Cardiac septum (tissue), 1 donor: ENCODE measurements around the gene DDX10. TPM values are rescaled to one million over a fixed set of nuclear protein-coding genes. Genes with fewer than 3 reads are reported as not detected.
"Not testable (repeated sequence)": the region's sequence is repeated elsewhere in the genome, so short reads cannot be mapped to it uniquely, and the experiment has no call there.

ENCODE experiments used
- DNase-seq: peaks from one replicate; pipeline ENCODE4 v3.0.0-alpha.2; 2020; ENCODE audit warnings: low spot score
- intact Hi-C: fragments of 100-400 bp; cut with DNase I; formaldehyde crosslinking; loops from one replicate; pipeline ENCODE4 v1.14.0; 2022
- total RNA-seq: library from RNA; stranded (reverse); fragmentation: NEBNext Ultra II Directional; extraction: Animal tissue kit (Norgen Biotek cat#: 25700); gene quantifications from one replicate; pipeline ENCODE4 v1.2.1, GENCODE V29; 2021
- donor health status: DM: no; HTN: no; CAD: no.

Gene DDX10
- total RNA-seq, 1 donor from 2014 or later = 11.5 TPM

DNA sequence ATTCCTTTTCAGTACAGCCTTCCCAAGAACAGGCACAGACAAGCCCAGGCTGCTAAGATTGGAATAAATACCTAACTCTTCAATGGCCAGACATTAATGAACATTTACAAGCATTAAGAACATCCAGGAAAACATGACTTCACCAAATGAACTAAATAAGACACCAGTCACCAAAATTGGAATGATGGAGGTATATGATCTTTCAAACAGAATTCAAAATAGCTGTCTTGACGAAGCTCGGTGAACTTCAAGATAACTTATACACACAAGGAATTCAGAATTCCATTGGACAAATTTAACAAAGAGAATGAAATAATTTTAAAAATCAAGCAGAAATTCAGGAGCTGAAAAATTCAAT, 16.4 kb upstream of the DDX10 start:
- no peak for DNase-seq
- intact Hi-C loops = loop anchor here (5.0 kb wide), 1 partner anchor 526 kb away; the partner anchor contains the start of gene ACAT1

DNA sequence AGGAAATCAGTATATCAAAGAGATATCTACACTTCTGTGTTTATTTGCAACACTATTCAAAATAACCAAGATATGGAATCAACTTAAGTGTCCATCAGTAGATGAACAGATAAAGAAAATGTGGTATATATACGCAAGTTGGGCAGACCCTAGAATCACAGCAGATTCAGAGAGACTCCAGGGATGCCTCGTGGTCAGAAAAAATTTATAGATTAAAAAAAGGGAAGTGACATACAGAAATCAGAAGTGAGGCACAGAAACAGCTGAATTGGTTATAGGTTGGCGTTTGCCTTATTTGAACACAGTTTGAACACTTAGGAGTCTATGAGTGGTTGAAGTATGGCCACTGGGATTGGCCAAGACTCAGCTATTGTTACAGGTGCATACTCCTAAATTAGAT, 10.8 kb upstream of the DDX10 start:
- intact Hi-C loops = not testable (repeated sequence)

DNA sequence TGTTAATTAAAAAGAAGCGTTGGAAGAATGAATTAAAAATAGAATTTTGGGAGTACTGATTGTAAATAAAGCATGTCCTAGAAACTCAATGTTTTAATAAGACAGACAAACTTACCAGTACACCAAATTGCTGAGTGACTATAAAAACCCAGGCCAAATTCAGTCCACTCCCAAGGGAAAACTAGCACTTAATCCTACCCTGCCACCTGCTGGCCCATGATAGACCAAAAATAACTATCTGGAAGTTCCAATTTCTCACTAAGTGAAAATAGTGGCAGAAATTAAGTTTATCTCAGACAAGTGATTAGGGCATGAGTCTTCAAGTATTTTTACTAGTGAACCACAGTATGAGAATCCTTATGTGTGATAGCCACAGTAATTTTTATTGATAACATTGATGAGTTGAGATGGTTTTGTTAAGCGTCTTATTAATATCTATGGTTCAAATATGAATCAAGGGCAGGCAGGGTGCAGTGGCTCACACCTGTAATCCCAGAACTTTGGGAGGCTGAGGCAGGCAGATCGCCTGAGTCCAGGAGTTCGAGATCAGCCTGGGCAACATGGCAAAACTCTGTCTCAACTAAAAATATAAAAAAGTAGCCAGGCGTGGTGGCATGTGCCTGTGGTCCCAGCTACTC, 9.8 kb upstream of the DDX10 start:
- DNase-seq = no peak
- intact Hi-C loops = no loop called here

More for the DNA sequence above, 10.8 kb upstream of the DDX10 start:
- not testable (repeated sequence) for DNase-seq

DNA sequence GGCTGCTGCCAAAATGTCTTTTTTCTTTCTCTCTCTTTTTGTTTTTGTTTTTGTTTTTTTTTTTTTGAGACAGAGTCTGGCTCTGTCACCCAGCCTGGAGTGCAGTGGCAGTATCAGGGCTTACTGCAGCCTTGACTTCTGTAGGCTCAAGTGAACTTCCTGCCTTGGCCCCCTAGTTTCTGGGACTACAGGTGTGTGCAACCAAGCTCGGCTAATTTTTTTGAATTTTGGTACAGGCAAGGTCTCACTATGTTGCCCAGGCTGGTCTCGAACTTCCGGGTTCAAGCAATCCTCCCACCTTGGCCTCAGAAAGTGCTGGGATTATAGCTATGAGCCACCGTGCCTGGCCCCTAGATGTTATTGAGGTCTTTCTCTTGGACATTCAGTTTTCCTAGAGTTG, 2.2 kb upstream of the DDX10 start:
- no peak for DNase-seq
- intact Hi-C loops = loop anchor here (5.0 to 10.0 kb wide), 2 partner anchors 195 to 438 kb away; partner anchors contain the start of genes ATM, C11orf65 and NPAT

DNA sequence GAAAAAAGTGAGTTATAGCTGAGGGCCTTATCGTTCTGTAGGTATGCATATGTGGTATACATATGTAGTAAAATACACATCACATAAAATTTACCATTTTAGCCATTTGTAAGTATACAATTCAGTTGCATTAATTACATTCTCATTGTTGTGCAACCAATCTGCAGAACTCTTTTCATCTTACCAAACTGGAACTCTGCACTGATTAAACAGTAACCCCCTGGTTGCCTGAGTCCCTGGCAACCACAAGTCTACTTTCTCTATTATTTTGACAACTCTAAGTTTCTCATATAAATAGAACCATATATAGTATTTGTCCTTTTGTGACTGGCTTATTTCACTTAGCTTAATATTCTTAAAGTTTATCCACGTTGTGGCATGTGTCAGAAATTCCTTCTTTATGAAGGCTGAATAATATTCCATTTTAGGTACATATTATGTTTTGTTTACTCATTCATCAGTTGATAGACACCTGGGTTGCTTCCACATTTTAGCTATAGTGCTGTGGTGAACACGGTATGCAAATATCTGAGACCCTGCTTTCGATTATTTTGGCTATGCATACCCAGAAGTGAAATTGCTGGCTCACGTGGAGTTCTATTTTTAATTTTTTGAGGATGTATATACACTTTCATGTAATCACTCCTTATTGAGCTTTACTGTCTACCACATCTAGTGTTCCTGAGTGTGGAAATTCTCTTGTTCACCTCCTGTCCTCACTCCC, 1.6 kb upstream of the DDX10 start:
- no peak for DNase-seq
- intact Hi-C loops = loop anchor here (5.0 to 10.0 kb wide), 2 partner anchors 196 to 439 kb away; partner anchors contain the start of genes ATM, C11orf65 and NPAT

DNA sequence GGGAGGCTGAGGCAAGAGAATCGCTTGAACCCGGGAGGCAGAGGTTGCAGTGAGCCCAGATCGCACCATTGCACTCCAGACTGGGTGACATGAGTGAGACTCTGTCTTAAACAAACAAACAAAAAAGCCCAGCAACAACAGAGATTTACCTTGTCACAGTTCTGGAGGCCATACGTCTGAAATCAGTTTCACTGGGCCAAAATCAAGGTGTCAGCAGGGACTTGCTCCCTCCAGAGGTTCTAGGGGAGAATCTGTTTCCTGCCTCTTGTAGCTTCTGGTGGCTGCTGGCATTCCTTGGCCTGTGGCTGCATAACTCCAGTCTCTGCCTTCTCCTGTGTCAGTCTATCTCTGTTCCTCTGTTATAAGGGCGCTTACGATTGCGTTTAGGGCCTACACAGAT, 1.5 kb downstream of the DDX10 start:
- intact Hi-C loops = loop anchor here (10.0 kb wide), 1 partner anchor 442 kb away; the partner anchor contains the start of genes ATM and NPAT
- no peak for DNase-seq

DNA sequence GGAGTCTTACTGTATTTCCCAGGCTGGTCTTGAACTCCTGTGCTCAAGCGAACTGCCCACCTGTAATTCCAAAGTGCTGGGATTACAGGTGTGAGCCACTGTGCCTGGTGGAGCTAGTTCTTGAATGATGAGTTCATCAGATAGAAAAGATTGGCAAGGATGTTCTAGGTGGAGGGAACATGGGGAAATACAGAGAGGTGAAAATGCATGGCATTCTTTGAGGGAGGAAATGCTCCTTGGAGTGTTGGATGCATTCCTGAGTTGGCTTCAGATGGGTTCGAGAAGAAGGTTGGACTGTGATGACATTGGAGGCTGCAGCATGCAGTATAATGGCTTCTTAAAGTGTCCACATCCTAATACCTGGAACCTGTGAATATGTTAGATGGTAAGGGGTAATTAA, 4.4 kb downstream of the DDX10 start:
- intact Hi-C loops = loop anchor here (10.0 kb wide), 1 partner anchor 444 kb away; the partner anchor contains the start of genes ATM and NPAT
- no peak for DNase-seq

DNA sequence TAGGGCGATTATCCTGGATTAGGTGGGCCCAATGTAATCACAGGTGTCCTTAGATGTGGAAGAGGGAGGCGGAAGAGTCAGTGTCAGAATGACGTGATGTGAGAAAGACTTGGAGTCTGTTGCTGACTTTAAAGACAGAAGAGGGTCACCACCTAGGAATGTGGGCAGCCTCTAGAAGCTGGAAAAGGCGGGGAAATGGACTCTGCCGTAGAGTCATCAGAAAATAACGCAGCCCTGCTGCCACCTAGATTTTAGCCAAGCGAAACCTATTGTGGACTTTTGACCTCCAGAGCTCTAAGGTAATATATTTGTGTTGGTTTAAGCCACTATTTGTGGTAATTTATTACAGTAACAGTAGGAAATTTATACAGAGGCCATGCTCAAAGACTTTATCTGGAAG, 4.8 kb downstream of the DDX10 start:
- DNase-seq = no peak
- intact Hi-C loops = loop anchor here (10.0 kb wide), 1 partner anchor 445 kb away; the partner anchor contains the start of genes ATM and NPAT

DNA sequence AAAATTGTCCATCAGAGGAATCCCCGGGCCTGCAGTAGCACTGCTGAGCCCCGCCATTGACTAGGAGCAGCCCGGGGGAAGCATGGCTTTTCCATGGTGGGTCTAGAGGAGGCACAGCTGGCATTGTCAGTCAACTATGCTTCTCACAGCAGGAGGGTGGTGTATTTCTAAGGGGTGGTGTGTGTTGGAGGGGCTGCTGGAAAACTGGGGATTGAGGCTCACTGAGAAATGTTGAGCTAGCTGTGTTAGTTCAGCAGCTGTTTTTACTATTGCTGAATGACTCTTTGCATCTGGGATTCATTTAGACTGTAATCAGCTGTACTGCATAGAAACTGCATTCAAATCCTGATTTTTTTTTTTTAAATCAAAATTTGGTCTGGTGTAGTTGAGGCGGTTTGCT, 5.6 kb downstream of the DDX10 start:
- intact Hi-C loops = no loop called here
- no peak for DNase-seq

DNA sequence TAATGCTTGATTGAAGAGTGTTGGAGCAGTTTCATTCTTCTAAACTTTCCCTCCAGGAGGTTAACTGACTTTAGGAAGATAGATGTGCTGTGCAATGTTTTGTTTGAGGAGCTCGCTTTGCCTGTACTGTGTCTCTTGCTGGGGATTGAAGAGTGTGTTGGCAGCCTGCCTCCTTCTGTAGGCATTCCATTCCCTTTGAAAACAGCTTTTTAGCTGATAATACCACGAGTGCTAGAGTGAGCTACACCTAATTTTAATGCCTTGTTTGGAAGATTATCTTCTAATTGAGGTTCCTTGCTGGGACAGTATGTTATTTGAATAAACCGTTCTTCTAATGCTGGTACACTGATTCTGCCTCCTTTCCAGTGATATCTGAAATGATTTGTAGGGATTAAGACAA, 7.2 kb downstream of the DDX10 start:
- intact Hi-C loops = no loop called here
- DNase-seq = no peak

DNA sequence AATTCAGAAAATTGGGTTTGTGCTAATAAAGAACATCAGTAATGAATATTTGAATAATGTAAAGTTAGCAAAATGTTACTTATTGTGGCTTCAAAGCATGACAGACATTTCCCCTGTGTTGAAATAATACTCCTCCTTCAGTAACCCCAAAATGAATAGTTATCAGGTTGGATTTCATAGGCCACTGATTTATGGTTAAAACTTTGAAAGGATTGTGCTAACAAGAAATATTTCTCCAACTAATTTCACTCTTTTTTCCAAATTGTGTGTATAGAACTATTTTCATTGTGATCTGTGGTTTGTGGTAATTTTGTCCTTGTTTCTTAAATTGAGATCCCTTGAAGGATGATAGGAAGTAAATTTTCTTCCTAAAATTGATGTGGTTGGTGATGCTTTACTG, 7.9 kb downstream of the DDX10 start:
- intact Hi-C loops = no loop called here
- DNase-seq = no peak

DNA sequence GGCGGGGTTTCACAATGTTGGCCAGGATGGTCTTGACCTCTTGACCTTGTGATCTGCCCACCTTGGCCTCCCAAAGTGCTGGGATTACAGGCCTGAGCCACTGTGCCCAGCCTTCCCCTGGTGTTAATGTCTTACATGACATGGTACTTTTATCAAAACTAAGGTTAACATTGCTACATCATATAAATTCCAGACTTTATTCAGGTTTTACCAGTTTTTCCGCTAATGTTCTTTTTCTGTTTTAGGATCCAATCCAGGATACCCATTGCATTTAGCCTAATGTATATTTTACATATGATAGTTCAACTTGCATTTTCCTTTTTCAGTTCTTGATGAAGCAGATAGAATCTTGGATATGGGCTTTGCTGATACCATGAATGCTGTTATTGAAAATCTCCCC, 14.2 kb downstream of the DDX10 start:
- no peak for DNase-seq
- intact Hi-C loops = no loop called here

DNA sequence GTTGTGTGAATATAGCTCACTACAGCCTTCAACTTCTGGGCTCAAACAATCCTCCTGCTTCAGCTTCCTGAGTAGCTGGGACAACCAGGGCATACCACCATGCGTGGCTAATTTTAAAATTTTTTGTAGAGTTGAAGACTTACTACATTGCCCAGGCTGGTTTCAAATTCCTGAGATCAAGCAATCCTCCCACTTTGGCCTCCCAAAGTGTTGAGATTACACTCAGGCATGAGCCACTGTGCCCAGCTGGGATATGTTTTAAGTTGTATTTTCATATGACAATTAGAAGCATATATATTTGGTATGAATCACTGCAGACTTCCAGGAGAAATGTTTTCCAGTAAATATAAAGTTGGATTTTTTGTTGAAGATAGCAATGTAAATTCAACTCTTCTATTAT, 15.4 kb downstream of the DDX10 start:
- intact Hi-C loops = no loop called here
- no peak for DNase-seq

DNA sequence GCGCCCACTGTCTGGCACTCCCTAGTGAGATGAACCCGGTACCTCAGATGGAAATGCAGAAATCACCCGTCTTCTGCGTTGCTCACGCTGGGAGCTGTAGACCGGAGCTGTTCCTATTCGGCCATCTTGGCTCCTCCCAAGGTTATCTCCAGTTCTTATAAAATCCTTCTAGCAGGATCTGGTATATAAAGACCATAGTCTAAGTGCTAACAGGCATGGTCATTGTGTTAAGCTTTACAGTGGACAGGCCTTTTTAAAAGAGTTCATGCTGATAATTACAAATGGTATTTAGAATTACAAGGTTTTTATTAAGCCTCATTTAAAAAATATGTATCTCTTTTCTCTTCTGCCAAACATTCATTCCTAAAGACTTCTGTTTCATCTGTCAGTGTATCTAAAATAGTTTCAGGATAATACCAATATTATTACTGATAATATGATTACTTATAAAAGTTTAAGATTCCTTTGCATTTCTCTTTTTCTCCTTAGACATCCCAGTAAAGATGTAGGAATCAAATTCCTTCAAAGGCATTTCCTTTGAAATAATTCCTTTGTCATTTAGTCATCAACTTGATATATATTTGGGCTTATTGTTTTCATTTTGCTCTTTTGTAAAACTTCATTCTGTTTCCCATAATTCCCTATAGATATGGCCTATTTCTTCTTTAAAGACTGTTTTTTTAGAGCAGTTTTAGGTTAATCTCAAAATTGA, 20.7 kb downstream of the DDX10 start:
- intact Hi-C loops = no loop called here
- no peak for DNase-seq

DNA sequence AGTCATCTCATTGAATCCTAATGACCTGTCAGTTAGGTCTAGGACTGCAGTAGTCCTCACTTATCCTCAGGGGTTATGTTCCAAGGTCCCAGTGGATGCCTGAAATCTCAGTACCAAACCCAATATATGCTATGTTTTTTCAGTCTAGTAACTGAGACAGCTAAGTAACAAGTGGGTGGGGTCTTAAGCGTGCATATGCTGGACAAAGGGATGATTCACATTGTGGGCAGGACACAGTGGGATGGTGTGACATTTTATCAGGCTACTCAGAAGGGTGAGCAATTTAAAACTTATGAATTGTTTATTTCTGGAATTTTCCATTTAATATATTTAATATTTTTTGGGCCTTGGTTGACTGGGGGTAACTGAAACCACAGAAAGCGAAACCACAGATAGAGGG, 29.0 kb downstream of the DDX10 start:
- no peak for DNase-seq
- intact Hi-C loops = loop anchor here (10.0 kb wide), 2 partner anchors 181 to 1241 kb away; no protein-coding TSS in a partner anchor

DNA sequence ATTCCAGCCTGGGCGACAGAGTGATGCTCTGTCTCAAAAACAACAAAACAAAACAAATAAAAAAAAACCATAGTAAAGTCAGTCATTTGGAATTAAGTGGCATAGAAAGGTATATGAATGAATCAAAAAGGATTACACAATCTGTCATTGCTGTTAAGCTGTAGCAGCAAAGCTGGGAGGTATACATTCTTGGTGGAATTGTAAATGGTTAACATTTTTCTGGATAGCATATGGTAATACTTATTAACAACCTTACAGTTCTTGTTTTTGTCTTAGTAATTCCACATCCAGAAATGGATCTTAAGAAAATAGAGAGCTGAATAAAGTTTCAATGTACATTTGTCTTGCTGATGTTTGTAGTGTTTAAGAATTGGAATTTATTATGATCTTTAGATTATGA, 30.0 kb downstream of the DDX10 start:
- intact Hi-C loops = loop anchor here (5.0 to 10.0 kb wide), 3 partner anchors 180 to 1240 kb away; no protein-coding TSS in a partner anchor
- no peak for DNase-seq

DNA sequence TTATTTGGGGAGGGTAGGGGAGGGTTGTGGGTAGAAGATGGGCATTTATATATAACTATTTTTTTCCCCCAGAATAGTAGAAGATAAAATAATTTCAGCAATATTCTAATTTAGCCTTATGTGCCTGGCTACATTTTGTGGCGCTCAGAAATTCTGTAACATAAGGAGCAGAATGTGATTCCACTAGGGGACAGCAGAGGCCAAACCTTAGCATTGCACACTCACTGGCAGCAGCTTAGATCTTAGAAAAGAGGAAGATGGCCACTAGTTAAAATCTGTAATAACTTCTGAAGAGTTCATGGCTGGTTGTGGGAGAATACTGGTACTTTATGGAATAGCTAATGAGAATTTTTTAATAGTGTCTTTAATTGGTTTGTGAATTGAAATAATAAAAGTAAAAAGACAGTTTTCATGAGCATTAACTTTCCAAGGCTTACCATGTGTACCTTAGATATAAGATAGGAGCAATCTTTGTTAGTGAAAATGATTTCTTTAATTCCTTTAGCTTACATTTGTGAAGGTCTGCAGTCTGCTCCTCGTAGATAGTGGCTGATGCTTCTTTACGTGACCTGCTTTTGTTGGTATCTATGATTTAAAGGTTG, 33.1 kb downstream of the DDX10 start:
- intact Hi-C loops = loop anchor here (5.0 to 10.0 kb wide), 3 partner anchors 177 to 1237 kb away; no protein-coding TSS in a partner anchor
- DNase-seq = no peak

DNA sequence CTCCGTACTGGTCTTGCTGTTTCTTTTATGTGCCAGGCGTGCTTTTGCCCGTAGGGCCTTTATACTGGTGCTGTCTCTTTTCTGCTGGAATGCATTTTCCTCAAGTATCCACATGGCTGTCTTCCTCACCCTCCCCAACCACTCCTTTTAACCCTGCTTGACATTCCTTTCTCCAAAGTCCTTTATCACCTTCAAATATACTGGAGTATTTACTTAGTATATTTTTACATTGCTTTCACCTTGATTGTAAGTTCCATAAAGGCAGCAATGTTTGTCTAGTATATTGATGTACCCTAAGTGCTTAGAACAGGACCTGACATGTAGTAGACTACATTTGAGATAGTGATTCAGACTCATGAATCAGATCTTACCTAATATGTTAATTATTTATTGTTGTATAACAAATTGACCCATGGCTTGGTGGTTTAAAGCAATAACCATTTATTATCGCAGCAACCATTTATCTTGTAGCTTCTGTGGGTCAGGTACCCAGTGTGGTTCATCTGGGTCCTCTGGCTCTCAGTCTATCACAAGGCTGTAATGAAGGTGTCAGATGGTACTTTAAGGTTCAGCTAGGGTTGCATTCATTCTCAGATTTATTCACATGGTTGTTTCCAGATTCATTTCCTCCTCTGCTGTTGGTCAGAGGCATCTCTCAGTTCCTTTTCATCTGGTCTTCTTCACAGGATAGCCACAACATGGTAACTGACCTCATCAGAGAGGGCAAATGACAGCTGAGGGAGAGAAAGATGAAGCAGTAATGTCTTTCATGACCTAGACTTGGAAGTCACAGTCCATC, 34.2 kb downstream of the DDX10 start:
- DNase-seq = no peak
- intact Hi-C loops = loop anchor here (5.0 to 10.0 kb wide), 3 partner anchors 176 to 1236 kb away; no protein-coding TSS in a partner anchor

DNA sequence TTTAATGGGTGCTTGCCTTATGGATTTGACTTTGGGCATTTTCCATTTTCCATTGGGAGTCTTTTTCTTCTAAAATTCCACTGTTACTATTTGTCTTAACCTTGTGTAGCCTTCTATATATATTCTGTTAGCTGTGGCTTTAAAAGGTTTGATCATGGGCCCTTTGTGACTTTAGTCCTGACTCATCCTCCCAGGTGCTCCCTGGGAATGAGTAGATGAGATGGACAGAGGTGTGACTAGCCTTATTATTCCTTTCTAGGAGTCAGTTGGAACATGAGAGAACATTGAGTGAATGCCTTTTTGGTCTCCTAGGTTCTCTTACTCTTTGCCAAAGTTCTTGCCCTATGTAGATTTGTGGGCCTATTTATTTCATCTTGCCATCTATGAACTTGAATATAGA, 39.0 kb downstream of the DDX10 start:
- intact Hi-C loops = no loop called here
- no peak for DNase-seq
